B cell (primary cell): ENCODE data around the gene PDE6H. TPM values are rescaled to one million over a fixed set of nuclear protein-coding genes. Genes with fewer than 3 reads are reported as not detected.

Source experiments
- ATAC-seq: fragments of 200-7000 bp; cut with Tn5 transposase; one replicate; pipeline ENCODE4 v1.10.0; 2021; ENCODE audit warnings: low read depth, mild to moderate bottlenecking, moderate number of reproducible peaks, moderate library complexity
- CTCF ChIA-PET: fragments of 350-600 bp; sonication (Branson Sonifier 250); formaldehyde crosslinking; loops from one replicate; lab custom pipeline; 2021; ENCODE audit warnings: antibody characterized with exemption, inconsistent platforms; lab: Charles Lee
- POLR2A ChIA-PET: fragments of 350-600 bp; sonication (Branson Sonifier 250); formaldehyde crosslinking; loops from one replicate; lab custom pipeline; 2021; ENCODE audit warnings: antibody characterized with exemption; lab: Charles Lee
- DNase-seq: peaks from one replicate; pipeline ENCODE4 v3.0.0; 2013
- H2AFZ ChIP-seq: 2 replicates; pipeline ENCODE4 v1.6.1; 2012; ENCODE audit warnings: mild to moderate bottlenecking, low read depth, low read length; ENCODE audit not compliant: insufficient read depth, poor library complexity, severe bottlenecking
- H3K27ac ChIP-seq, 2 donors: 1 replicate in 1 of 2; 2 replicates in 1 of 2; pipeline ENCODE4 v1.5.1; 2012 to 2013; ENCODE audit warnings: low read length in 2 of 2, mild to moderate bottlenecking in 2 of 2, moderate library complexity in 1 of 2
- H3K27me3 ChIP-seq, 4 experiments: fragments of 200-600 bp in 1 of 4; sonication (generic) in 1 of 4; replicated peaks in 1 of 4; 1 replicate in 2 of 4; 2 replicates in 2 of 4; pipeline versions ENCODE4 v1.6.1 to v1.7.0; 2013 to 2016; ENCODE audit warnings: low read length in 3 of 4, mild to moderate bottlenecking in 2 of 4, mixed read lengths in 1 of 4, moderate library complexity in 1 of 4; ENCODE audit not compliant: insufficient read depth in 4 of 4, control insufficient read depth in 3 of 4; ENCODE audit errors: control extremely low read depth in 1 of 4
- H3K36me3 ChIP-seq, 2 experiments: replicated peaks in 1 of 2; 1 replicate in 1 of 2; 2 replicates in 1 of 2; pipeline versions ENCODE4 v1.6.1 to v1.7.1; 2013; ENCODE audit warnings: low read length in 1 of 2; ENCODE audit not compliant: insufficient read depth in 2 of 2, control insufficient read depth in 1 of 2; ENCODE audit errors: control extremely low read depth in 1 of 2, extremely low read depth in 1 of 2
- H3K4me1 ChIP-seq, 2 donors: fragments of 200-600 bp in 1 of 2; sonication (generic) in 1 of 2; 1 replicate in 1 of 2; 2 replicates in 1 of 2; pipeline versions ENCODE4 v1.5.1 to v1.6.1; 2013 to 2017; ENCODE audit warnings: low read length in 2 of 2; ENCODE audit not compliant: control insufficient read depth in 2 of 2, insufficient read depth in 2 of 2
- H3K4me2 ChIP-seq: replicated peaks from 2 replicates; pipeline ENCODE3; 2012; ENCODE audit warnings: mild to moderate bottlenecking, low read depth, low read length; ENCODE audit not compliant: poor library complexity, severe bottlenecking
- H3K4me3 ChIP-seq, 5 experiments: fragments of 200-600 bp in 1 of 5; sonication (generic) in 1 of 5; 1 replicate in 3 of 5; 2 replicates in 2 of 5; pipeline versions ENCODE4 v1.5.1 to v1.7.0; 2011 to 2016; ENCODE audit warnings: low read length in 4 of 5, mild to moderate bottlenecking in 4 of 5, low read depth in 2 of 5, control low read depth in 1 of 5, moderate library complexity in 1 of 5; ENCODE audit not compliant: insufficient read depth in 1 of 5; ENCODE audit errors: control extremely low read depth in 1 of 5, extremely low read depth in 1 of 5
- H3K79me2 ChIP-seq: fragments of 200-600 bp; sonication (generic); one replicate; pipeline ENCODE4 v1.6.0; 2016; ENCODE audit warnings: low read length; ENCODE audit not compliant: control insufficient read depth, insufficient read depth
- H3K9ac ChIP-seq: fragments of 200-600 bp; sonication (generic); 2 replicates; pipeline ENCODE4 v1.6.1; 2017; ENCODE audit warnings: mild to moderate bottlenecking, low read length, moderate library complexity
- H3K9me3 ChIP-seq, 3 donors: one replicate each; pipeline versions ENCODE4 v1.6.1 to v1.7.1; 2013; ENCODE audit warnings: low read length in 2 of 3; ENCODE audit not compliant: control insufficient read depth in 2 of 3, insufficient read depth in 1 of 3; ENCODE audit errors: control extremely low read depth in 1 of 3
- H4K20me1 ChIP-seq: 2 replicates; pipeline ENCODE4 v1.6.0; 2012; ENCODE audit warnings: mild to moderate bottlenecking, low read length; ENCODE audit not compliant: insufficient read depth, control insufficient read depth, poor library complexity, severe bottlenecking
- H3K27ac Mint-ChIP-seq: one replicate; pipeline ENCODE4 v1.8.0; 2021; ENCODE audit warnings: mixed read lengths
- H3K27me3 Mint-ChIP-seq: one replicate; pipeline ENCODE4 v1.8.0; 2021; ENCODE audit warnings: mixed read lengths
- H3K4me1 Mint-ChIP-seq: one replicate; pipeline ENCODE4 v1.8.0; 2021; ENCODE audit warnings: mixed read lengths
- H3K4me3 Mint-ChIP-seq: one replicate; pipeline ENCODE4 v1.8.0; 2021; ENCODE audit warnings: mixed read lengths
- H3K9me3 Mint-ChIP-seq: one replicate; pipeline ENCODE4 v1.8.0; 2022; ENCODE audit warnings: mixed read lengths; ENCODE audit not compliant: insufficient read depth
- CTCF ChIP-seq: fragments of 200-600 bp; IDR thresholded peaks from one replicate; pipeline ENCODE4 v1.8.0; 2022; ENCODE audit warnings: antibody characterized with exemption, mild to moderate bottlenecking
- EZH2 ChIP-seq: IDR thresholded peaks from 2 replicates; pipeline ENCODE4 v1.6.1; 2012; ENCODE audit warnings: borderline replicate concordance, low read depth, mild to moderate bottlenecking, moderate library complexity, low read length; ENCODE audit not compliant: insufficient read depth, poor library complexity, severe bottlenecking
- WGBS: methylation state at CpG from one replicate; pipeline ENCODE4 v1.1.5; 2013; ENCODE audit warnings: missing lambda C conversion rate; ENCODE audit not compliant: insufficient coverage; 5-methylcytosine and 5-hydroxymethylcytosine counted together
- intact Hi-C: fragments of 100-400 bp; cut with micrococcal nuclease; formaldehyde crosslinking; loops from one replicate; pipeline ENCODE4 v1.10.0; 2022
- polyA plus RNA-seq: library from polyadenylated mRNA; depleted of rRNA; stranded (reverse); fragments of >200 nt; gene quantifications from 2 replicates; pipeline ENCODE4 v1.2.3, GENCODE V29; 2012
- total RNA-seq, 2 donors: library from RNA; stranded (reverse); fragments of 120-200 nt in 1 of 2; gene quantifications; 1 replicate in 1 of 2; 2 replicates in 1 of 2; pipeline versions ENCODE4 v1.2.3 to v1.2.4, GENCODE V29; 2013 to 2022

Gene PDE6H
- total and polyA plus RNA-seq, 2 donors (not counting 1 experiment from before 2014, with no cell fraction given): not detected

- Mint-ChIP-seq H3K4me3 (peak overlapping the region; percentile 84), H3K9me3 (no peaks in the 10 kb centered on the region), H3K27me3 (no peaks in the 10 kb centered on the region), H3K4me1 (peaks cover 72% of the 10 kb centered on the region), H3K27ac (peak overlapping the region; percentile 97)
- ATAC-seq: peak; percentile 94
- Histone ChIP-seq H2AFZ (no peak overlapping the region), H3K9me3 (no peaks in the 10 kb centered on the region), H3K9ac (peak overlapping the region; percentile 30), H3K36me3 (peaks cover 12 to 83% of the 10 kb centered on the region in 2 experiments), H3K4me2 (peak overlapping the region; percentile 68), H3K4me3 (peak overlapping the region in 3 of 5 experiments; percentile 26 to 53 (median 27)), H3K27ac (peak overlapping the region; percentile 65 to 94), H4K20me1 (peaks cover 58% of the 10 kb centered on the region), H3K27me3 (no peaks in the 10 kb centered on the region), H3K79me2 (peaks cover 92% of the 10 kb centered on the region), H3K4me1 (peaks cover 61 to 71% of the 10 kb centered on the region in 2 donors)
- TF ChIP-seq CTCF (no peak), EZH2 (no peak)
- DNase-seq: peak; percentile 88
- ChIA-PET POLR2A (interaction anchor here (0.6 to 1.7 kb wide), 3 partner anchors 9 to 41 kb away, joined by 3 to 5 read pairs (median 3); no protein-coding TSS in a partner anchor), CTCF (interaction anchor here (0.8 to 1.9 kb wide), 7 partner anchors 9 to 173 kb away, joined by 3 to 12 read pairs (median 4); partner anchors contain the start of gene ERP27)
- intact Hi-C loops: loop anchor here (1.0 to 5.0 kb wide), 4 partner anchors 8 to 101 kb away; no protein-coding TSS in a partner anchor
- 0% methylated on average over 1 of the region's 3 CpGs for WGBS
Observed at GRCh38 chr12:14948672-14949071, 24.2 kb upstream of the PDE6H start.

GRCh38 chr12:14949631-14950030, 23.2 kb upstream of the PDE6H start:
- H3K27me3 Mint-ChIP-seq: no peaks in the 10 kb centered on the region
- Histone ChIP-seq H3K4me2 (peak overlapping the region; percentile 68), H3K9me3 (no peaks in the 10 kb centered on the region), H4K20me1 (peaks cover 66% of the 10 kb centered on the region), H3K79me2 (peaks cover 99% of the 10 kb centered on the region), H3K4me3 (no peak overlapping the region), H2AFZ (no peak overlapping the region), H3K27me3 (no peaks in the 10 kb centered on the region), H3K27ac (peak overlapping the region; percentile 87 to 94), H3K36me3 (peaks cover 12 to 86% of the 10 kb centered on the region in 2 experiments), H3K9ac (peak overlapping the region; percentile 30), H3K4me1 (peaks cover 71 to 80% of the 10 kb centered on the region in 2 donors)
- ATAC-seq: no peak
- 100% methylated on average over 4 of the region's 5 CpGs for WGBS
- TF ChIP-seq EZH2: no peak
- no peak for TF ChIP-seq CTCF
- intact Hi-C loops: loop anchor here (2.0 to 10.0 kb wide), 4 partner anchors 13 to 335 kb away; no protein-coding TSS in a partner anchor
- POLR2A ChIA-PET: no interaction called here
- peaks cover 81% of the 10 kb centered on the region for H3K4me1 Mint-ChIP-seq
- H3K27ac Mint-ChIP-seq: peak overlapping the region; percentile 97
- H3K9me3 Mint-ChIP-seq: no peaks in the 10 kb centered on the region
- H3K4me3 Mint-ChIP-seq: peak overlapping the region; percentile 46
- DNase-seq: no peak
- CTCF ChIA-PET: interaction anchor here (1.0 kb wide), 1 partner anchor 40 kb away, joined by 3 read pairs; no protein-coding TSS in a partner anchor
